GM18867 (cell line): Measurements from ENCODE around the gene CCDC137.

Source experiments
- ATAC-seq: cut with Tn5 transposase; IDR thresholded peaks from one replicate; pipeline ENCODE4 v1.9.1; 2021; ENCODE audit warnings: mild to moderate bottlenecking, moderate library complexity; ENCODE audit not compliant: unreplicated experiment

Gene CCDC137

GRCh38 chr17:81681672-81682071 is 15.1 kb downstream of the CCDC137 start:
- ATAC-seq = no peak

- no peak for ATAC-seq
Measured at GRCh38 chr17:81682565-81683207, 16.1 kb downstream of the CCDC137 start.

- ATAC-seq = peak; percentile 2
Measured at GRCh38 chr17:81683208-81683583, 16.7 kb downstream of the CCDC137 start.

GRCh38 chr17:81683584-81684441 is 17.3 kb downstream of the CCDC137 start, which contains the start of the genes ARL16 and HGS:
Gene ARL16, minus strand, starts transcription at chr17:81683797. Its CDS starts 44 bp downstream, at chr17:81683753.
Gene HGS, plus strand, starts transcription at chr17:81684011. Its CDS starts 56 bp downstream, at chr17:81684067.
- peak; percentile 90 for ATAC-seq

- peak; percentile 5 for ATAC-seq
Measured at GRCh38 chr17:81684442-81684911, 17.9 kb downstream of the CCDC137 start.

- ATAC-seq = no peak
Measured at GRCh38 chr17:81685108-81685507, 18.6 kb downstream of the CCDC137 start.

- no peak for ATAC-seq
Measured at GRCh38 chr17:81686614-81687013, 20.1 kb downstream of the CCDC137 start.

GRCh38 chr17:81687770-81688541 is 21.4 kb downstream of the CCDC137 start:
- ATAC-seq = no peak

GRCh38 chr17:81688616-81689015 is 22.1 kb downstream of the CCDC137 start:
- ATAC-seq = no peak

- no peak for ATAC-seq
Measured at GRCh38 chr17:81690066-81690465, 23.5 kb downstream of the CCDC137 start.

- ATAC-seq = no peak
Measured at GRCh38 chr17:81690549-81690948, 24.0 kb downstream of the CCDC137 start.

- ATAC-seq = no peak
Measured at GRCh38 chr17:81691196-81691595, 24.7 kb downstream of the CCDC137 start.

- no peak for ATAC-seq
Measured at GRCh38 chr17:81691608-81692007, 25.1 kb downstream of the CCDC137 start.

- no peak for ATAC-seq
Measured at GRCh38 chr17:81693509-81694210, 27.1 kb downstream of the CCDC137 start.

- no peak for ATAC-seq
Measured at GRCh38 chr17:81694810-81695209, 28.3 kb downstream of the CCDC137 start.

GRCh38 chr17:81695211-81695610 is 28.7 kb downstream of the CCDC137 start:
- no peak for ATAC-seq

GRCh38 chr17:81695801-81696200 is 29.3 kb downstream of the CCDC137 start:
- ATAC-seq = no peak

GRCh38 chr17:81696218-81696941 is 29.8 kb downstream of the CCDC137 start:
- no peak for ATAC-seq

- no peak for ATAC-seq
Measured at GRCh38 chr17:81697261-81698044, 30.9 kb downstream of the CCDC137 start.
